HUES6 (cell line): Measurements from ENCODE around the gene SLC5A5.
A peak's percentile ranks its signal among the peaks of the same experiment; 100 is the strongest.

Source experiments
- H3K27ac ChIP-seq: 2 replicates; pipeline ENCODE4 v1.7.0; 2013; ENCODE audit warnings: low read depth, mild to moderate bottlenecking, low read length, inconsistent platforms
- H3K27me3 ChIP-seq: 2 replicates; pipeline ENCODE4 v1.6.1; 2013; ENCODE audit warnings: low read length; ENCODE audit not compliant: control insufficient read depth, insufficient read depth
- H3K36me3 ChIP-seq: 2 replicates; pipeline ENCODE4 v1.6.1; 2013; ENCODE audit warnings: low read length; ENCODE audit not compliant: control insufficient read depth, insufficient read depth
- H3K4me1 ChIP-seq: 2 replicates; pipeline ENCODE4 v1.6.1; 2013; ENCODE audit warnings: low read length; ENCODE audit not compliant: control insufficient read depth, insufficient read depth
- H3K4me3 ChIP-seq: 2 replicates; pipeline ENCODE4 v1.5.1; 2013; ENCODE audit warnings: low read depth, low read length
- H3K9ac ChIP-seq: one replicate; pipeline ENCODE4 v1.6.1; 2013; ENCODE audit warnings: mild to moderate bottlenecking, low read length
- H3K9me3 ChIP-seq: 2 replicates; pipeline ENCODE4 v1.6.1; 2013; ENCODE audit warnings: low read depth, low read length; ENCODE audit not compliant: control insufficient read depth, insufficient read depth

The SLC5A5 gene

GRCh38 chr19:17871878-17872250 is at the start of gene SLC5A5:
TSS of gene SLC5A5 (plus strand) at chr19:17871945. CDS start at chr19:17872320, 375 bp downstream.
- H3K9me3 ChIP-seq = no peaks in the 10 kb centered on the region
- no peaks in the 10 kb centered on the region for H3K36me3 ChIP-seq
- peaks cover 14% of the 10 kb centered on the region for H3K4me1 ChIP-seq
- H3K27ac ChIP-seq = no peak within 1 kb of the TSS
- H3K27me3 ChIP-seq = peaks cover 40% of the 10 kb centered on the region
- H3K4me3 ChIP-seq = peak within 1 kb of the TSS; percentile 32; the same call in 1 of the 2 replicates
- H3K9ac ChIP-seq = no peak within 1 kb of the TSS

- Histone ChIP-seq H3K4me1 (no peaks in the 10 kb centered on the region), H3K27ac (no peak overlapping the region), H3K4me3 (no peak overlapping the region), H3K36me3 (no peaks in the 10 kb centered on the region), H3K27me3 (no peaks in the 10 kb centered on the region), H3K9me3 (no peaks in the 10 kb centered on the region), H3K9ac (no peak overlapping the region)
These were observed 47.4 kb upstream of the SLC5A5 start for GRCh38 chr19:17824339-17824738.

GRCh38 chr19:17826508-17827056 is 45.2 kb upstream of the SLC5A5 start:
- H3K27ac ChIP-seq = no peak overlapping the region
- no peaks in the 10 kb centered on the region for H3K9me3 ChIP-seq
- H3K27me3 ChIP-seq = peaks cover 6% of the 10 kb centered on the region
- no peaks in the 10 kb centered on the region for H3K36me3 ChIP-seq
- H3K9ac ChIP-seq = no peak overlapping the region
- H3K4me3 ChIP-seq = no peak overlapping the region
- H3K4me1 ChIP-seq = peaks cover 8% of the 10 kb centered on the region

- Histone ChIP-seq H3K4me1 (peaks cover 14% of the 10 kb centered on the region), H3K9ac (peak overlapping the region; percentile 34), H3K36me3 (no peaks in the 10 kb centered on the region), H3K4me3 (peak overlapping the region; percentile 73), H3K27me3 (peaks cover 20% of the 10 kb centered on the region), H3K9me3 (no peaks in the 10 kb centered on the region), H3K27ac (no peak overlapping the region)
These were observed 41.7 kb upstream of the SLC5A5 start for GRCh38 chr19:17829855-17830566.

- H3K27ac ChIP-seq = no peak overlapping the region
- H3K9ac ChIP-seq = peak overlapping the region; percentile 37
- peaks cover 21% of the 10 kb centered on the region for H3K4me1 ChIP-seq
- peak overlapping the region; percentile 84 for H3K4me3 ChIP-seq
- H3K36me3 ChIP-seq = no peaks in the 10 kb centered on the region
- peaks cover 20% of the 10 kb centered on the region for H3K27me3 ChIP-seq
- H3K9me3 ChIP-seq = no peaks in the 10 kb centered on the region
These were observed 41.0 kb upstream of the SLC5A5 start for GRCh38 chr19:17830567-17831418.

GRCh38 chr19:17831419-17831888 is 40.3 kb upstream of the SLC5A5 start:
- Histone ChIP-seq H3K27ac (no peak overlapping the region), H3K36me3 (no peaks in the 10 kb centered on the region), H3K4me3 (peak overlapping the region; percentile 84), H3K9ac (peak overlapping the region; percentile 37), H3K27me3 (peaks cover 20% of the 10 kb centered on the region), H3K4me1 (peaks cover 23% of the 10 kb centered on the region), H3K9me3 (no peaks in the 10 kb centered on the region)

GRCh38 chr19:17832443-17833208 is 39.1 kb upstream of the SLC5A5 start:
- H3K27ac ChIP-seq = no peak overlapping the region

GRCh38 chr19:17834350-17835181 is 37.2 kb upstream of the SLC5A5 start:
- H3K4me1 ChIP-seq = peaks cover 25% of the 10 kb centered on the region
- no peak overlapping the region for H3K9ac ChIP-seq
- no peak overlapping the region for H3K27ac ChIP-seq
- H3K36me3 ChIP-seq = no peaks in the 10 kb centered on the region
- H3K27me3 ChIP-seq = peaks cover 24% of the 10 kb centered on the region
- no peak overlapping the region for H3K4me3 ChIP-seq
- H3K9me3 ChIP-seq = no peaks in the 10 kb centered on the region

More at GRCh38 chr19:17832443-17833208, 39.1 kb upstream of the SLC5A5 start:
- Histone ChIP-seq H3K4me3 (no peak overlapping the region), H3K27me3 (peaks cover 20% of the 10 kb centered on the region), H3K9me3 (no peaks in the 10 kb centered on the region), H3K9ac (no peak overlapping the region), H3K36me3 (no peaks in the 10 kb centered on the region), H3K4me1 (peaks cover 25% of the 10 kb centered on the region)

- Histone ChIP-seq H3K27me3 (peaks cover 30% of the 10 kb centered on the region), H3K36me3 (no peaks in the 10 kb centered on the region)
These were observed 36.4 kb upstream of the SLC5A5 start for GRCh38 chr19:17835182-17836006.

More at GRCh38 chr19:17835182-17836006, 36.4 kb upstream of the SLC5A5 start:
- peaks cover 22% of the 10 kb centered on the region; the same call in 1 of the 2 replicates for H3K4me1 ChIP-seq
- no peak overlapping the region for H3K4me3 ChIP-seq
- H3K27ac ChIP-seq = no peak overlapping the region
- no peak overlapping the region for H3K9ac ChIP-seq
- no peaks in the 10 kb centered on the region for H3K9me3 ChIP-seq
